Karpas-422 (cell line): ENCODE results near the gene DFFA. TPM values are rescaled to one million over a fixed set of nuclear protein-coding genes. Genes with fewer than 3 reads are reported as not detected.

ENCODE experiments used
- DNase-seq: peaks from one replicate; pipeline ENCODE4 v3.0.0-alpha.2; 2015
- H2AFZ ChIP-seq: fragments of 200-600 bp; sonication (generic); 2 replicates; pipeline ENCODE4 v1.6.1; 2014; ENCODE audit warnings: antibody characterized with exemption, low read length, mixed read lengths
- H3K27ac ChIP-seq: fragments of 200-600 bp; sonication (generic); 2 replicates; pipeline ENCODE4 v1.5.1; 2014; ENCODE audit warnings: mild to moderate bottlenecking, low read length, moderate library complexity
- H3K27me3 ChIP-seq: fragments of 200-600 bp; sonication (generic); 2 replicates; pipeline ENCODE4 v1.6.1; 2014; ENCODE audit warnings: low read length, mixed read lengths
- H3K36me3 ChIP-seq: fragments of 200-600 bp; sonication (generic); 2 replicates; pipeline ENCODE4 v1.6.1; 2014; ENCODE audit warnings: low read length, mixed read lengths; ENCODE audit not compliant: insufficient read depth
- H3K4me1 ChIP-seq: fragments of 200-600 bp; sonication (generic); 2 replicates; pipeline ENCODE4 v1.6.1; 2014; ENCODE audit warnings: mild to moderate bottlenecking, low read length, mixed read lengths
- H3K4me2 ChIP-seq: fragments of 200-600 bp; sonication (generic); 2 replicates; pipeline ENCODE4 v1.6.1; 2014; ENCODE audit warnings: low read length, low read depth, mild to moderate bottlenecking; ENCODE audit not compliant: poor library complexity, severe bottlenecking
- H3K4me3 ChIP-seq: fragments of 200-600 bp; sonication (generic); 2 replicates; pipeline ENCODE4 v1.5.1; 2014; ENCODE audit warnings: mild to moderate bottlenecking, antibody characterized with exemption, low read length, mixed read lengths
- H3K79me2 ChIP-seq: fragments of 200-600 bp; sonication (generic); 2 replicates; pipeline ENCODE4 v1.6.1; 2014; ENCODE audit warnings: mild to moderate bottlenecking, low read length, mixed read lengths
- H3K9ac ChIP-seq: fragments of 200-600 bp; sonication (generic); 2 replicates; pipeline ENCODE4 v1.6.0; 2014; ENCODE audit warnings: low read length
- H3K9me2 ChIP-seq: fragments of 200-600 bp; sonication (generic), shearing (Covaris generic); replicated peaks from 2 replicates; pipeline ENCODE4 v1.6.0; 2014; ENCODE audit warnings: mild to moderate bottlenecking, low read length, moderate library complexity; ENCODE audit not compliant: insufficient read depth
- H3K9me3 ChIP-seq: fragments of 300-700, 200-600 bp; sonication (generic); 2 replicates; pipeline ENCODE4 v1.6.1; 2014; ENCODE audit warnings: low read length, mixed read lengths
- H4K20me1 ChIP-seq: fragments of 200-600 bp; sonication (generic); 2 replicates; pipeline ENCODE4 v1.6.1; 2014; ENCODE audit warnings: mild to moderate bottlenecking, antibody characterized with exemption, low read length, low read depth; ENCODE audit not compliant: insufficient read depth
- total RNA-seq: library from RNA; depleted of rRNA; stranded (reverse); fragments of >200 nt; shearing (Covaris generic); gene quantifications from 2 replicates; pipeline ENCODE4 v1.2.3, GENCODE V29; 2014; ENCODE audit warnings: low replicate concordance

Gene DFFA
- total RNA-seq, 1 experiment from 2014 or later, result 42.9 TPM

- DNase-seq, result no peak
- Histone ChIP-seq H2AFZ (no peak overlapping the region), H3K79me2 (peaks cover 87% of the 10 kb centered on the region), H3K9me2 (no peaks in the 10 kb centered on the region), H3K27me3 (no peaks in the 10 kb centered on the region), H3K27ac (no peak overlapping the region), H3K4me3 (no peak overlapping the region), H3K4me1 (peaks cover 44% of the 10 kb centered on the region), H3K9ac (no peak overlapping the region), H3K4me2 (no peak overlapping the region), H3K9me3 (no peaks in the 10 kb centered on the region), H4K20me1 (peaks cover 5% of the 10 kb centered on the region), H3K36me3 (no peaks in the 10 kb centered on the region)
Observed at GRCh38 chr1:10515976-10516750, 43.8 kb upstream of the DFFA start.

- Histone ChIP-seq H3K4me3 (no peak overlapping the region), H2AFZ (no peak overlapping the region), H3K9me3 (no peaks in the 10 kb centered on the region), H3K27me3 (no peaks in the 10 kb centered on the region), H3K4me2 (no peak overlapping the region), H4K20me1 (peaks cover 5% of the 10 kb centered on the region), H3K79me2 (peaks cover 89% of the 10 kb centered on the region), H3K9me2 (no peaks in the 10 kb centered on the region), H3K4me1 (peaks cover 36% of the 10 kb centered on the region), H3K9ac (no peak overlapping the region), H3K36me3 (no peaks in the 10 kb centered on the region), H3K27ac (no peak overlapping the region)
- no peak for DNase-seq
Observed at GRCh38 chr1:10515301-10515975, 43.1 kb upstream of the DFFA start.

GRCh38 chr1:10514490-10515235 lies 42.3 kb upstream of the DFFA start:
- H3K9ac ChIP-seq, result no peak overlapping the region
- H3K36me3 ChIP-seq, result no peaks in the 10 kb centered on the region
- H3K79me2 ChIP-seq, result peaks cover 95% of the 10 kb centered on the region
- H3K4me1 ChIP-seq, result peaks cover 32% of the 10 kb centered on the region
- no peak overlapping the region for H3K4me2 ChIP-seq
- H3K4me3 ChIP-seq, result no peak overlapping the region
- no peaks in the 10 kb centered on the region for H3K27me3 ChIP-seq
- H2AFZ ChIP-seq, result no peak overlapping the region
- no peaks in the 10 kb centered on the region for H3K9me2 ChIP-seq
- no peak overlapping the region for H3K27ac ChIP-seq
- no peaks in the 10 kb centered on the region for H3K9me3 ChIP-seq
- H4K20me1 ChIP-seq, result peaks cover 5% of the 10 kb centered on the region
- peak; percentile 52 for DNase-seq

- Histone ChIP-seq H3K4me2 (no peak overlapping the region), H3K9ac (no peak overlapping the region), H3K27me3 (no peaks in the 10 kb centered on the region), H4K20me1 (peaks cover 5% of the 10 kb centered on the region), H3K79me2 (peaks cover 95% of the 10 kb centered on the region), H3K9me2 (no peaks in the 10 kb centered on the region), H3K36me3 (no peaks in the 10 kb centered on the region), H3K9me3 (no peaks in the 10 kb centered on the region), H3K4me1 (peaks cover 28% of the 10 kb centered on the region), H3K27ac (no peak overlapping the region), H3K4me3 (no peak overlapping the region), H2AFZ (no peak overlapping the region)
- no peak for DNase-seq
Observed at GRCh38 chr1:10513199-10513598, 40.9 kb upstream of the DFFA start.

- H3K9me2 ChIP-seq, result no peaks in the 10 kb centered on the region
- H3K4me2 ChIP-seq, result no peak overlapping the region
- no peaks in the 10 kb centered on the region for H3K9me3 ChIP-seq
- H2AFZ ChIP-seq, result no peak overlapping the region
- no peaks in the 10 kb centered on the region for H3K36me3 ChIP-seq
- no peak overlapping the region for H3K27ac ChIP-seq
- peaks cover 19% of the 10 kb centered on the region for H3K4me1 ChIP-seq
- H3K79me2 ChIP-seq, result peaks cover 93% of the 10 kb centered on the region
- H4K20me1 ChIP-seq, result peaks cover 19% of the 10 kb centered on the region
- no peak overlapping the region for H3K4me3 ChIP-seq
- no peaks in the 10 kb centered on the region for H3K27me3 ChIP-seq
- H3K9ac ChIP-seq, result no peak overlapping the region
- no peak for DNase-seq
Observed at GRCh38 chr1:10511494-10511885, 39.2 kb upstream of the DFFA start.

- Histone ChIP-seq H3K4me3 (no peak overlapping the region), H3K4me1 (peaks cover 13% of the 10 kb centered on the region), H2AFZ (no peak overlapping the region)
Observed at GRCh38 chr1:10510520-10511493, 38.5 kb upstream of the DFFA start.

GRCh38 chr1:10509809-10510509 lies 37.6 kb upstream of the DFFA start:
- H3K9me2 ChIP-seq, result no peaks in the 10 kb centered on the region
- H3K9ac ChIP-seq, result no peak overlapping the region
- H3K27me3 ChIP-seq, result no peaks in the 10 kb centered on the region
- H3K4me1 ChIP-seq, result peaks cover 6% of the 10 kb centered on the region
- peaks cover 14% of the 10 kb centered on the region for H4K20me1 ChIP-seq
- no peaks in the 10 kb centered on the region for H3K36me3 ChIP-seq
- no peaks in the 10 kb centered on the region for H3K9me3 ChIP-seq
- peaks cover 81% of the 10 kb centered on the region for H3K79me2 ChIP-seq
- H3K4me3 ChIP-seq, result no peak overlapping the region
- no peak overlapping the region for H3K27ac ChIP-seq
- H2AFZ ChIP-seq, result no peak overlapping the region
- DNase-seq, result no peak
- no peak overlapping the region for H3K4me2 ChIP-seq

More at GRCh38 chr1:10510520-10511493, 38.5 kb upstream of the DFFA start:
- Histone ChIP-seq H3K9ac (no peak overlapping the region), H3K4me2 (no peak overlapping the region), H3K9me3 (no peaks in the 10 kb centered on the region), H3K36me3 (no peaks in the 10 kb centered on the region), H3K9me2 (no peaks in the 10 kb centered on the region), H4K20me1 (peaks cover 14% of the 10 kb centered on the region), H3K27ac (no peak overlapping the region), H3K27me3 (no peaks in the 10 kb centered on the region), H3K79me2 (peaks cover 86% of the 10 kb centered on the region)
- DNase-seq, result no peak
